Loucy (cell line): Measurements from ENCODE around the gene SLC22A17.

Experiments
- EZH2phosphoT487 ChIP-seq: fragments of 200-600 bp; IDR thresholded peaks from 2 replicates; pipeline ENCODE4 v1.6.1; 2018; ENCODE audit warnings: antibody characterized with exemption, mild to moderate bottlenecking, moderate library complexity, borderline replicate concordance
- TF ChIP-seq, protein P1 (sequence below): fragments of 200-600 bp; sonication (generic); conservative IDR thresholded peaks from 2 replicates; pipeline ENCODE4 v1.5.1; 2014; ENCODE audit warnings: mild to moderate bottlenecking, antibody characterized with exemption, low read length

DNA sequence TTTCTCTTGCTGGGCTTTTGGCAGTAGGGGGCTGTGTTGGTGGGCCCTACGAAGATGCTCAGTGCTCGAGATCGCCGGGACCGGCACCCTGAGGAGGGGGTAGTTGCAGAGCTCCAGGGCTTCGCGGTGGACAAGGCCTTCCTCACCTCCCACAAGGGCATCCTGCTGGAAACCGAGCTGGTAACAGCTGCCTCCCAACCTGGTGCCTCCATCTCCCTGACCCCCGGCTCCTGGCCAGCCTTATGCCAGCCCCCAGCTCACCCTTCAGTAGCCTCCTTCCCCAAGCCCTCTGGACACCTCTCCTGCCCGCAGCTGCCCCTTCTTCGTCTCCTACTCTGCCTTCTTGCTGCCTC, 24.5 kb upstream of the SLC22A17 start:
- TF ChIP-seq EZH2phosphoT487, result no peak
- TF ChIP-seq, protein P1, sequence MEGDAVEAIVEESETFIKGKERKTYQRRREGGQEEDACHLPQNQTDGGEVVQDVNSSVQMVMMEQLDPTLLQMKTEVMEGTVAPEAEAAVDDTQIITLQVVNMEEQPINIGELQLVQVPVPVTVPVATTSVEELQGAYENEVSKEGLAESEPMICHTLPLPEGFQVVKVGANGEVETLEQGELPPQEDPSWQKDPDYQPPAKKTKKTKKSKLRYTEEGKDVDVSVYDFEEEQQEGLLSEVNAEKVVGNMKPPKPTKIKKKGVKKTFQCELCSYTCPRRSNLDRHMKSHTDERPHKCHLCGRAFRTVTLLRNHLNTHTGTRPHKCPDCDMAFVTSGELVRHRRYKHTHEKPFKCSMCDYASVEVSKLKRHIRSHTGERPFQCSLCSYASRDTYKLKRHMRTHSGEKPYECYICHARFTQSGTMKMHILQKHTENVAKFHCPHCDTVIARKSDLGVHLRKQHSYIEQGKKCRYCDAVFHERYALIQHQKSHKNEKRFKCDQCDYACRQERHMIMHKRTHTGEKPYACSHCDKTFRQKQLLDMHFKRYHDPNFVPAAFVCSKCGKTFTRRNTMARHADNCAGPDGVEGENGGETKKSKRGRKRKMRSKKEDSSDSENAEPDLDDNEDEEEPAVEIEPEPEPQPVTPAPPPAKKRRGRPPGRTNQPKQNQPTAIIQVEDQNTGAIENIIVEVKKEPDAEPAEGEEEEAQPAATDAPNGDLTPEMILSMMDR, result no peak
